ENCODE results near the gene NECTIN4. TPM values are rescaled to one million over a fixed set of nuclear protein-coding genes. Genes with fewer than 3 reads are reported as not detected.

The NECTIN4 gene
- total and polyA plus RNA-seq, 2 of the 13 experiments (the other 11 are each of a cell fraction or from before 2014, with no cell fraction given) = 5.9 to 12.4 TPM

GRCh38 chr1:161045736-161046604 is 43.4 kb downstream of the NECTIN4 start, which contains the start of gene USF1 (continued):
- peak; percentile 18; the same call in 1 of the 2 replicates for TF ChIP-seq ZNF691 (CRISPR knock-in tag; IDR thresholded peaks at IDR 0.05; ENCODE audit: borderline replicate concordance, low read depth)
- peak; percentile 70; the same call in 1 of the 2 replicates for TF ChIP-seq EED (CRISPR knock-in tag; IDR thresholded peaks at IDR 0.05)
- TF ChIP-seq KLF6 (CRISPR knock-in tag; IDR thresholded peaks at IDR 0.05) = no peak
- no peak for TF ChIP-seq SMC3 (IDR thresholded peaks at IDR 0.05; ENCODE audit: low read length)
- peak; percentile 74; the same call in 1 of the 2 replicates for TF ChIP-seq SP4 (CRISPR knock-in tag; IDR thresholded peaks at IDR 0.05)
- no peak for TF ChIP-seq ZNF576 (CRISPR knock-in tag; IDR thresholded peaks at IDR 0.05)
- no peak for TF ChIP-seq ZNF552 (CRISPR knock-in tag; IDR thresholded peaks at IDR 0.05; ENCODE audit: borderline replicate concordance)
- TF ChIP-seq ZBTB37 (CRISPR knock-in tag; IDR thresholded peaks at IDR 0.05) = no peak; the same call in 1 of the 2 replicates
- TF ChIP-seq SP5 (CRISPR knock-in tag; IDR thresholded peaks at IDR 0.05; ENCODE audit: borderline replicate concordance, low read depth) = peak; percentile 55; the same call in 1 of the 2 replicates
- TF ChIP-seq ZNF263 (CRISPR knock-in tag; IDR thresholded peaks at IDR 0.05) = 0 out of 2 replicates have a peak, but pooled peaks have one; percentile 16
- TF ChIP-seq SATB2 (CRISPR knock-in tag; IDR thresholded peaks at IDR 0.05) = no peak
- TF ChIP-seq ZNF280D (CRISPR knock-in tag; IDR thresholded peaks at IDR 0.05) = peak; percentile 98
- peak; percentile 99 for TF ChIP-seq EHMT2 (IDR thresholded peaks at IDR 0.05; ENCODE audit: borderline replicate concordance, low read depth, low read length)
- TF ChIP-seq ZNF12 (CRISPR knock-in tag; IDR thresholded peaks at IDR 0.05) = peak; percentile 44; the same call in 1 of the 2 replicates
- peak; percentile 61; the same call in 1 of the 2 replicates for TF ChIP-seq GMEB1 (CRISPR knock-in tag; IDR thresholded peaks at IDR 0.05; ENCODE audit: borderline replicate concordance)

Measured in HepG2 (cell line).